ENCODE results near the gene RASSF1. TPM values are rescaled to one million over a fixed set of nuclear protein-coding genes. Genes with fewer than 3 reads are reported as not detected.

Gene RASSF1
- total and polyA plus RNA-seq, 2 of the 8 experiments (the other 6 are each of a cell fraction or from before 2014, with no cell fraction given): 10.3 to 15.7 TPM

DNA sequence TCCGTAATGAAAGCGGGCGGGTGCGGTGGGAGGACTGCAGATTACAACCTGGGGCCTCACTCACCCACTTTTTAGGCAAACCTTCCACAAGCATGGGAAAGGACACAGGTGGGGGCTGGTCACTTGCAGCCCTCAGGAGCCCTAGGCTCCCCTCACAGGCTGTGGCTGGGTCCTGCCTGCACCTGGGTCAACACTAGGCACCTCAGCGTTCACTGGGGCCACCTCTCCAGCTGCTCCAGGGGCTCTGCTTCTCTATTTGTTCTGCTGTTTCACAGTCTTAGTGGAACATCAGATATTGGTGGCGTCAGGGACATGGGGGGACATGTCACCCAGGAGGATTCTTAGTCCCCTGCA lies 48.8 kb upstream of the RASSF1 start:
- no peak overlapping the region for H2BK20ac ChIP-seq (ENCODE audit: low read length)
- no peak overlapping the region for H4K8ac ChIP-seq (ENCODE audit: extremely low read depth, insufficient read depth, low read length)
- H3K14ac ChIP-seq (ENCODE audit: insufficient read length): no peak overlapping the region
- no peaks in the 10 kb centered on the region for H3K23me2 ChIP-seq (ENCODE audit: low read depth, low read length)
- CTCF ChIA-PET (ENCODE audit: partially characterized antibody): interaction anchor here (1.0 to 9.3 kb wide), 10 partner anchors 10 to 182 kb away, joined by 3 to 136 read pairs (median 8); partner anchors contain the start of genes CYB561D2, NPRL2 and ZMYND10
- no peak overlapping the region for H2BK5ac ChIP-seq (ENCODE audit: low read depth, low read length)
- H3K18ac ChIP-seq (ENCODE audit: extremely low read depth, low read length): no peak overlapping the region
- no peak overlapping the region for H3K9ac ChIP-seq (replicated peaks in 1 of 4; ENCODE audit: extremely low read depth in 1 of 4, low read depth in 3 of 4, low read length in 3 of 4)
- no peak overlapping the region for H4K91ac ChIP-seq (replicated peaks; ENCODE audit: insufficient read length, low read length)
- POLR2A ChIA-PET (ENCODE audit: partially characterized antibody): interaction anchor here (0.9 kb wide), 1 partner anchor 126 kb away, joined by 3 read pairs; no protein-coding TSS in a partner anchor
- 91% methylated on average over 6 of the region's 6 CpGs; no CpG with 5 or more reads in 1 of the 2 experiments for WGBS, 2 experiments (ENCODE audit: extremely low coverage in 1 of 2, insufficient coverage in 1 of 2, insufficient read length in 1 of 2, insufficient replicate concordance in 2 of 2, low coverage in 1 of 2, low lambda C conversion rate in 2 of 2, missing lambda C conversion rate in 1 of 2)
- DNase-seq (ENCODE audit: low read depth in 1 of 2, low spot score in 2 of 2) (no peak), FAIRE-seq (no peak)
- no peak overlapping the region for H2AK5ac ChIP-seq (ENCODE audit: low read depth, low read length)
- no peaks in the 10 kb centered on the region for H3K9me3 ChIP-seq (ENCODE audit: insufficient read depth in 2 of 2, low read depth in 1 of 2, low read length in 1 of 2)
- no peak overlapping the region for H3K56ac ChIP-seq (replicated peaks; ENCODE audit: insufficient read length, low read depth, low read length)
- no peak overlapping the region for H3K4me2 ChIP-seq (ENCODE audit: insufficient read depth in 1 of 2, low read depth in 2 of 2, low read length in 2 of 2)
- no peaks in the 10 kb centered on the region for H3K79me2 ChIP-seq (ENCODE audit: control insufficient read depth in 1 of 2, insufficient read depth in 2 of 2, low read length in 2 of 2)
- H2BK15ac ChIP-seq (ENCODE audit: low read length): no peak overlapping the region
- H3K4ac ChIP-seq (replicated peaks; ENCODE audit: insufficient read length, low read depth, low read length): no peak overlapping the region
- no peak overlapping the region for H3K27ac ChIP-seq (ENCODE audit: low read depth, low read length)
- no peak overlapping the region for H3K23ac ChIP-seq (ENCODE audit: insufficient read length)
- no peaks in the 10 kb centered on the region for H3K27me3 ChIP-seq (replicated peaks in 1 of 4; ENCODE audit: control insufficient read depth in 3 of 4, extremely low read depth in 1 of 4, insufficient read depth in 3 of 4, low read length in 3 of 4)
- no peak overlapping the region for H3K4me3 ChIP-seq (ENCODE audit: extremely low read depth in 1 of 4, insufficient read depth in 2 of 4, low read depth in 3 of 4, low read length in 4 of 4)
- H4K20me1 ChIP-seq (replicated peaks in 1 of 2; ENCODE audit: control insufficient read depth in 1 of 2, insufficient read depth in 2 of 2, low read length in 2 of 2): peaks cover under 1 to 3% of the 10 kb centered on the region in 2 experiments
- TF ChIP-seq KDM5A (IDR thresholded peaks at IDR 0.05; ENCODE audit: low read length) (no peak), CEBPB (IDR thresholded peaks at IDR 0.05; ENCODE audit: low read depth, low read length) (no peak), SUZ12 (IDR thresholded peaks at IDR 0.05; ENCODE audit: low read length) (no peak), SIX5 (IDR thresholded peaks at IDR 0.05; ENCODE audit: low read depth, low read length) (no peak), TAF7 (optimal IDR thresholded peaks at IDR 0.05; ENCODE audit: borderline replicate concordance, low read depth, low read length) (no peak), ZNF274 (IDR thresholded peaks at IDR 0.05; ENCODE audit: borderline replicate concordance, extremely low read depth, low read length) (no peak), CBX8 (IDR thresholded peaks at IDR 0.05; ENCODE audit: borderline replicate concordance, low read depth, low read length) (no peak), JUN (IDR thresholded peaks at IDR 0.05; ENCODE audit: low read depth, low read length) (no peak), POU5F1 (IDR thresholded peaks at IDR 0.05; ENCODE audit: low read depth, low read length) (no peak), JUND (IDR thresholded peaks at IDR 0.05; ENCODE audit: low read length) (no peak), HDAC2 (IDR thresholded peaks at IDR 0.05; ENCODE audit: borderline replicate concordance in 1 of 2, low read depth in 2 of 2, low read length in 2 of 2) (no peak)
- H2AFZ ChIP-seq (ENCODE audit: low read length): no peak overlapping the region
- peaks cover 0 to 2% (median under 1%) of the 10 kb centered on the region in 4 experiments; a peak in 3 of 7 replicates for H3K4me1 ChIP-seq (replicated peaks in 1 of 4; ENCODE audit: control insufficient read depth in 3 of 4, insufficient read depth in 4 of 4, low read length in 3 of 4)
- no peaks in the 10 kb centered on the region for H3K36me3 ChIP-seq (ENCODE audit: control insufficient read depth in 2 of 4, insufficient read depth in 4 of 4, low read length in 3 of 4)
- no peak overlapping the region for H2BK120ac ChIP-seq (replicated peaks; ENCODE audit: low read depth, low read length)
- no peak overlapping the region for H4K5ac ChIP-seq (ENCODE audit: insufficient read length, low read depth, low read length)
- no peaks in the 10 kb centered on the region for H3K79me1 ChIP-seq (ENCODE audit: low read depth, low read length)
- H2BK12ac ChIP-seq (ENCODE audit: low read depth, low read length): no peak overlapping the region

Measured in H1 (cell line).